GM18526 (cell line): ENCODE measurements around the gene MEF2C.

Experiments used
- POLR2A ChIP-seq: IDR thresholded peaks from 3 replicates; pipeline ENCODE4 v1.6.1; 2011; ENCODE audit not compliant: insufficient read length; ENCODE audit errors: extremely low read depth

The MEF2C gene

DNA sequence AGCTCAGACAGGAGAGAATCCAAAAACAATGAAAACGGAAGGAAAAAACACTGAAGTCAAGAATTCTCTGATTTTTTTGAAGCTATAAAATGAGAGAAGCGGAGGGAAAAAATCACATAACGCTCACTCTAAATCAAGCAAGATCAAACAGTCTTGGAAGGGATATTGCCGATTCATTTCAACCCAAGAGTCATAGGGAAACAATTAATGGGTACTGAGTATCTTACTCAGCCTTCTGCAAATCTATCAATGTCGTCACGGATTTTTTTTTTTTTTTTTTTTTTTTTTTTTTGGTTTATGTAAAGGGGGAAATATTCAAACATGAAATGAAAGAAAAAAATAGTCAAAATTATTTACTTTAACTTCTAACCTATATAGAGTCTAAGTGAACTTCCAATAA lies 9.5 kb downstream of the MEF2C start:
- no peak for TF ChIP-seq POLR2A

DNA sequence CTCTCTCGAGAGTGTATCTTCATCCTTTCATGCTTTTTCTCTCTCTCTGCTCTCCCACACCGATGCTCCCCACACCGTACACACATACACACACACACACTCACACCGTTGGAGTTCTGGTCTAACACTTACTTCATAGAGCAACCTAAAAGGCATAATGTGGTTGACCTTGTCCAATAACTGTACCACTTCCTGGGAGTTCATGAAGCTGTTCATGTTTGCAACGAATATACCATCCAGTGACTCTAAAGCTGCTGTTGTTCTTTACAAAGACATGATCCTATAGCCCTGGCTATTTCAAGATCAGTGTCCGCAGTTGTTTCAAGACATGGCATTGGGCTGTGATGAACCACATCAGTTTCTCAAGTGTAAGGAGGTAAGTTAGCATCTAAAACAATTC lies 10.0 kb downstream of the MEF2C start:
- TF ChIP-seq POLR2A, result no peak

- no peak for TF ChIP-seq POLR2A
Measured at GRCh38 chr5:88870285-88870684, 12.7 kb downstream of the MEF2C start.

DNA sequence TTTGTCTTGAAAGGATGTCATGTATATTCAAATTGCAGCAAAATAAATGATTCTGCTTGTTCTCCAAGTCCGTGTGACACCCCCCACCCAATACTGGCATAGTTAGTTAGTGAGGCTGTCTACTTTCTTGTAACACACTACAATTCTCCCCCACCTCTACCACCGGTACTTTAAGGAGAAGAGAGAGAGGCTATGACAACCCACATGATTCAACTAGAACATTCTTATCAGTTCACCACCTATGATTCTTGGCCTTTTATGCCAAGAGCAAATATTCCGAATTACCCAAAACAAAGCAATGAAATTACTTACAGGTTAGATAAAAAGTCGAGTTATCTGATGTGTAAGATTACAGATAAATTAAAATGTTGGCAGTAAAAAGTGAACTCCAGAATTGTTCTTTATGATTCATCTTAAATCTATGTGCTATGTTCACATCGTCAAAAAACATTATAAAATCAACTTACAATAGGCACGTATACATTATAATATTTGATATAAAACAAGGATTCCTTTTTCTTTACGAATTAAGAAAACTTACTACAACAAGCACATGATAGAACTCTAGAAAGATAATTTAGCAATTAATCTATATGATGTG lies 14.4 kb downstream of the MEF2C start:
- no peak for TF ChIP-seq POLR2A

DNA sequence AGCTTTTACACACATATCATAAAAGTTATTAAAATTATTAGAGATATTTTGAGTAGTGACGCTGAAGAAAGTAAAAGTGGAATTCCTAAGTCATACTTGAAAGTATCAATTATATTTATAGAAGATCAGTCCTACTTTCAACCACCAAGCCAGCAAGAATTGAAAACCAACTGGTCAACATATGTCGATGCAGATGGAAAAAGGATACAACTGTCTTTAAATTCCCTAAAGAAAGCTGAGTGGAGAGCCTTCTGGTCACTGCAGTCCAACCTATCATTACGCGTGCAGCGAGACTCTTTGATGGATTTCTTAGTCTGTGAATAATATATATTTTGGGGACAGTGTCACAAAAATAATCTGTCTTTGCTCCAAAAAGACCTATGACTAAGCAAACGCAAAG lies 15.3 kb downstream of the MEF2C start:
- no peak for TF ChIP-seq POLR2A

DNA sequence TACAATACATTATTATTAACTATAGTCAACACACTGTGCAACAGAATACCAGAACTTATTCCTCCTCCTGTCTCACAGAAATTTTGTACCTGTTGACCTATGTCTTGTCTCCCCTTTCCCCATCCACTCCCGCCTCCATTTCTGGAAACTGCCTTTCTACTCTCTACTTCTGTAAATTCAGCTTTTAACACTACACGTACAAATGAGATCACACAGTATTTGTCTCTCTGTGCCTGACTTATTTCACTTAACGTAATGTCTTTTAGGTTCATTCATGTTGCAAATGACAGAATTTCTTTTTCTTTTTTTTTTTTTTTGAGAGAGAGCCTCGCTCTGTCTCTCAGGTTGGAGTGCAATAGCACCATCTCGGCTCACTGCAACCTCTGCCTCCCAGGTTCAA lies 19.5 kb downstream of the MEF2C start:
- no peak for TF ChIP-seq POLR2A

DNA sequence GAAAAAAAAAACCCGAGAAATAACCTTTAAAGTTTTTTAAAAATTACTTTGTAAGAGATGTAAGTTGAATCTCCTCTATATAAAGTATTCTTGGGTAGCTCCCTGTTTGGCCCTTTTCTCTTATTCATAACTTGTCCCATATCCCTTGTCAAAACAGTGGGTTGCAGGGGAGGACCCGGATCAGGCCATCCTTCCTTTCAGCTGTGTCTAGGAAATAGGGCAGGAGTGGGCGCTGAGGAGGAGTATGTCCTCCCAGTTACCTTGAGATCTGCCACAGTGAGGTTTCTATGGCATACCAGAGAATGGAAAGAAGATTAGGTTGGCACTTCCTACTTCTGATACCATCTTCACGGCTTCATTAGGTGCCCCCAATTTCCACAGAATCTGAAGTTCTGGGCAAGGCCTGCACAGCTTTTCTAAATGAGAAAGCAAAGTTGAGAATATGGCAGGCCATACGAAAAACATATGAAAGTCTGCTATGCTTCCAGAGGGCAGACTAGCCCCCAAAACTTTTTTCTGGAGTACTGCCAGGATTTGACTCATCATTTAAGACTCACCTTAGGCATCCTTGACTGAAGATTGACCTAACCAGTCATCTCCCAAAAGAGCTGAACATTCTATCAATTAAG lies 20.3 kb downstream of the MEF2C start:
- TF ChIP-seq POLR2A, result no peak

DNA sequence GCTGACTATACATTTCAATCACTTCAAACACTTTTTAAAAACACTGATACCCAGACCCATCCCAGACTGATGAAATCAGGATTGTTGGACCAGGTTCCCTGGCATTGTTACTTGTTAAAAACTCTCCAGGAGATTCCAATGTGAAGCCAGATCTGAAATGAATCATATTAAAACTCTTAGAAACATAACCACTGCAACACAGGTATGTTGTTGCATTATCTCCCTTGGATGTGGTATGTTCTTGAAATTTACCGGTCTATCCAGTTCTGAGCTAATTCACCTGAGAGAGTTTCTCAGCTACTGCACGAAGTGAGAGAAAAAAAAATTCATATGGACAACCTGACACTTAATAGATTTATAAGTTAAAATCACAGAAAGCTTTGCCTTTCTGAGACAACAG lies 21.8 kb downstream of the MEF2C start:
- TF ChIP-seq POLR2A, result no peak

GRCh38 chr5:88860501-88860900 lies 22.5 kb downstream of the MEF2C start:
- TF ChIP-seq POLR2A, result no peak

DNA sequence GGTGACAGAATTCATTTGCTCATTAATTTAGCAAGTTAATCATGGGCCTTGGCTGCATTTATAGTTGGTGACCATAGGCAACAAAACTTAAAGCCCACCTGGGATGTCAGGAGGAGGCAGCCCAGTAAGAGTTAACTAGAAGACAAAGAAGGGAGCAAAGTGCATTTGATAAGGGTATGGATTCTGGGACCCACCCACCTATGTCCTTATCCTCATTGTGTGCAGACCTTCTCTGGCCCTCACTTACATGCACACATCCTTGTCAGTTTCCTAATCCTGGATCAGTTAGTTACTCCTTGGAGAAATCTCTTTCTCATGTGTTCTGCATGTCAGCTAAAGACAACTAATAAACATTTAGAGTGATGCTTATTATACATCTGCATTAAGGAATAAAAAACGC lies 24.6 kb downstream of the MEF2C start:
- TF ChIP-seq POLR2A, result no peak

DNA sequence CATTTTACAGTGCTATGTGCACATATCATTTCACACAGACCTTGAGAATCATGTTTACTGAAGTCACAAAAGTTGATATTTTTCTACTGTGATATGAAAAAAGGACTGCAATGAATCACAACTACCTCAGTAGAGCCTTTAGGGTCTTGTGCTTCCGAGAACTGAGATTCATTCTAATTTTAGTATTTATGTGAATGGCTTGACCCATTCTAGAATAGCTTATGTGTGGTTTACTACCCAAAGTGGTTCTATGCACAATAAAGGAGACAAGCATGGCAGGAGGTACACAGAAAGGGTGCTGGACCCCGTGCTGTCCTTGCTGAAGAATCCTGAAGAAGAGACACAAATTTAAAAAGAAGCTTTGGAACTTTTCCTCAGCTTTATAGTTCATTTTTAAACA lies 28.2 kb downstream of the MEF2C start:
- no peak for TF ChIP-seq POLR2A

GRCh38 chr5:88847420-88847819 lies 35.6 kb downstream of the MEF2C start:
- no peak for TF ChIP-seq POLR2A

DNA sequence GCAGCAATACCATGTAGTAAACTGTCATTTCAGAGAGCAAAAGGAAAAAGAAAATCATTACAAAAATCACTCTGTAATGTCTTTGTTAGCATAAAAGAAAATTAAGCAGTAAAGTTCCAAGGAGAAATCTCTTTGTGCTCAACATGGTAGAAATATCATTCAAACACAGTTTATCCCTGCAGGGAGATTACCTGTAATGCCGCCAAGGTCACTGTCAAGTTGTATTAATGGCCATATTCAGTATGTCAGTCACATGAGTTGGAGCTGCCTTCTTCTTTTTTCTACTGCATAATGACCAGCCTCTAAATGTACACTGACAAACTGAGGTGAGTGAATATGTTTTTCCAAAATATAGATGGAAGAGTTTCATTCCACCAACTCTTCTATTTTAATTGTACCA lies 36.5 kb downstream of the MEF2C start:
- TF ChIP-seq POLR2A, result no peak

GRCh38 chr5:88845081-88845697 lies 37.8 kb downstream of the MEF2C start:
- no peak for TF ChIP-seq POLR2A

DNA sequence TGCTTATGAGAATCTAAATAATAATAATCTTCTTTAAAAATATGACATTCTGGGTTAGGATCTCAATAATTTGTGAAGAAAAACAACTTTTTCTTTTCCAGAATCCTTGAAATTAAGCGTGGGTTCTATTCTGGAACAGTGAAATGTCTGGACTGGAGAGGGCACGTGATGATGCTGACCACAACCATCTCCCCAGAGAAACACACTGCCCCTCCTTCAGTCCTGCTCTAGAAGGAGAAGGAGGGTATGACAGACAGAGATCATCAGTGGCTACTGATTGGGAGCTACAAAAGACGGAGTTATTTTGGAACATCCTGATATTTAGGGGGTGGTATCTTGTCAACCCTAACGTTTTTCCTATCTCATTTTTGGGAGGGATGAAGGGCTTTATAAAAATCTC lies 40.2 kb downstream of the MEF2C start:
- TF ChIP-seq POLR2A, result no peak

DNA sequence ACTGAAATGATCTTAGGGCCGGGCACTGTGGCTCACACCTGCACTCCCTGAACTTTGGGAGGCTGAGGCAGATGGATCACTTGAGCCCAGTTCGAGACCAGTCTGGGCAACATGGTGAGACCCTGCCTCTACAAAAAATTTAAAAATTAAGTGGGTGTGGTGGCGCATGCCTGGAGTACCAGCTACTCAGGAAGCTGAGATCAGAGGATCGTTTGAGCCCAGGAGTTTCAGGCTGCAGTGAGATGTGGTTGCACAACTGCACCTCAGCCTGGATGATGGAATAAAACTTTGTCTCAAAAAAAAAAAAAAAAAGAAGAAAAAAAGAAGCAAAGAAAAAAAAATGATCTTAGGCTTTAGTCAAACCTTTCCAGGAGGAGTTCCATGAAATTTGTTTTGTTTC lies 41.8 kb downstream of the MEF2C start:
- TF ChIP-seq POLR2A, result no peak

DNA sequence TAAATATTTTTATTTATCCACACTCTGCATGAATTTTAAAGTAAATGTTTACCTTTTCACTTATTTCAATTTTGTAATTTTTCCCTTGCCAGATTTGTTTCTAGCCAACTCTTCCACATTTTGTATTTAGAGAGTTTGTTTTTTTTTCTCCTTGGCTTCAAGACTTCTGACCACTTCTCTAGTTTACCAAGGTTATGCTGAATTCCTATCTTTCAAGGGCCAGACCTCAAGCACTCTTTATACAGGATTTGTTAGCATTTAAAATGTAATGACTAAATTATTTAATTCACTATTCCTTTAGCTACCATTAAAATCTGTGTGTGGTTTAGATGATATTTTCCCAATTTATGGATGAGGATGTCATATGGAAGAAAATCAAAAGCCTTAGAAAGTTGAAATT lies 42.5 kb downstream of the MEF2C start:
- no peak for TF ChIP-seq POLR2A
